HepG2 (cell line): ENCODE measurements around the gene MAN2C1.

Experiments
- ATF7-NPFF ChIP-seq: sonication (generic); formaldehyde crosslinking; IDR thresholded peaks from 2 replicates; pipeline ENCODE4 v1.8.1; 2023; ENCODE audit warnings: mild to moderate bottlenecking, low read depth, missing genetic modification reagents, moderate library complexity
- CTCF ChIP-seq: sonication (generic); formaldehyde crosslinking; IDR thresholded peaks from 2 replicates; pipeline ENCODE4 v1.5.0; 2020; ENCODE audit warnings: mild to moderate bottlenecking, missing genetic modification reagents, moderate library complexity
- FOXM1 ChIP-seq: sonication (generic); formaldehyde crosslinking; IDR thresholded peaks from 2 replicates; pipeline ENCODE4 v1.5.0; 2020; ENCODE audit warnings: missing genetic modification reagents
- HOXA9 ChIP-seq: sonication (generic); formaldehyde crosslinking; IDR thresholded peaks from 2 replicates; pipeline ENCODE4 v1.8.1; 2022; ENCODE audit warnings: missing genetic modification reagents, mild to moderate bottlenecking, moderate library complexity, borderline replicate concordance
- JUNB ChIP-seq: sonication (generic); formaldehyde crosslinking; IDR thresholded peaks from 2 replicates; pipeline ENCODE4 v1.8.0; 2022; ENCODE audit warnings: missing genetic modification reagents, mild to moderate bottlenecking, borderline replicate concordance
- NR2F6 ChIP-seq, 2 experiments: IDR thresholded peaks; 2 replicates each; pipeline ENCODE4 v1.6.1; 2016; ENCODE audit warnings: antibody characterized with exemption in 1 of 2, mild to moderate bottlenecking in 1 of 2
- PCBP2 ChIP-seq: fragments of 200-400 bp; formaldehyde crosslinking; optimal IDR thresholded peaks from 2 replicates; pipeline ENCODE3; 2018; ENCODE audit warnings: low read length, low read depth; ENCODE audit not compliant: poor library complexity, severe bottlenecking
- ZBTB34 ChIP-seq: sonication (generic); formaldehyde crosslinking; IDR thresholded peaks from 2 replicates; pipeline ENCODE4 v1.8.0; 2022; ENCODE audit warnings: mild to moderate bottlenecking, missing genetic modification reagents
- ZFP1 ChIP-seq: IDR thresholded peaks from 2 replicates; pipeline ENCODE4 v1.6.1; 2016
- ZNF607 ChIP-seq: sonication (generic); formaldehyde crosslinking; IDR thresholded peaks from 2 replicates; pipeline ENCODE4 v1.5.1; 2020; ENCODE audit warnings: missing genetic modification reagents, mild to moderate bottlenecking, borderline replicate concordance
- TF ChIP-seq, protein P1 (sequence below): sonication (generic); formaldehyde crosslinking; IDR thresholded peaks from 2 replicates; pipeline ENCODE4 v1.4.0; 2020; ENCODE audit warnings: missing genetic modification reagents
- TF ChIP-seq, protein P2 (sequence below): sonication (generic); formaldehyde crosslinking; IDR thresholded peaks from 2 replicates; pipeline ENCODE4 v1.4.0; 2020; ENCODE audit warnings: missing genetic modification reagents
- TF ChIP-seq, protein P3 (sequence below): sonication (generic); formaldehyde crosslinking; IDR thresholded peaks from 2 replicates; pipeline ENCODE4 v1.4.0; 2020; ENCODE audit warnings: missing genetic modification reagents, borderline replicate concordance

- TF ChIP-seq ZFP1 (no peak; the same call in 1 of the 2 replicates), ATF7-NPFF (0 out of 2 replicates have a peak, but pooled peaks have one; percentile 75), FOXM1 (CRISPR knock-in tag) (no peak), NR2F6 (IDR thresholded peaks at IDR 0.05) (no peak), NR2F6 (CRISPR knock-in tag; IDR thresholded peaks at IDR 0.05) (peak; percentile 47; the same call in 1 of the 2 replicates), ZBTB34 (CRISPR knock-in tag) (no peak), ZNF607 (CRISPR knock-in tag) (peak; percentile 47; the same call in 1 of the 2 replicates), HOXA9 (CRISPR knock-in tag) (no peak), PCBP2 (no peak), JUNB (CRISPR knock-in tag) (no peak), CTCF (peak; percentile 29; the same call in 1 of the 2 replicates)
- TF ChIP-seq, protein P1, sequence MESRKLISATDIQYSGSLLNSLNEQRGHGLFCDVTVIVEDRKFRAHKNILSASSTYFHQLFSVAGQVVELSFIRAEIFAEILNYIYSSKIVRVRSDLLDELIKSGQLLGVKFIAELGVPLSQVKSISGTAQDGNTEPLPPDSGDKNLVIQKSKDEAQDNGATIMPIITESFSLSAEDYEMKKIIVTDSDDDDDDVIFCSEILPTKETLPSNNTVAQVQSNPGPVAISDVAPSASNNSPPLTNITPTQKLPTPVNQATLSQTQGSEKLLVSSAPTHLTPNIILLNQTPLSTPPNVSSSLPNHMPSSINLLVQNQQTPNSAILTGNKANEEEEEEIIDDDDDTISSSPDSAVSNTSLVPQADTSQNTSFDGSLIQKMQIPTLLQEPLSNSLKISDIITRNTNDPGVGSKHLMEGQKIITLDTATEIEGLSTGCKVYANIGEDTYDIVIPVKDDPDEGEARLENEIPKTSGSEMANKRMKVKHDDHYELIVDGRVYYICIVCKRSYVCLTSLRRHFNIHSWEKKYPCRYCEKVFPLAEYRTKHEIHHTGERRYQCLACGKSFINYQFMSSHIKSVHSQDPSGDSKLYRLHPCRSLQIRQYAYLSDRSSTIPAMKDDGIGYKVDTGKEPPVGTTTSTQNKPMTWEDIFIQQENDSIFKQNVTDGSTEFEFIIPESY (CRISPR knock-in tag) = peak; percentile 64; the same call in 1 of the 2 replicates
- TF ChIP-seq, protein P2, sequence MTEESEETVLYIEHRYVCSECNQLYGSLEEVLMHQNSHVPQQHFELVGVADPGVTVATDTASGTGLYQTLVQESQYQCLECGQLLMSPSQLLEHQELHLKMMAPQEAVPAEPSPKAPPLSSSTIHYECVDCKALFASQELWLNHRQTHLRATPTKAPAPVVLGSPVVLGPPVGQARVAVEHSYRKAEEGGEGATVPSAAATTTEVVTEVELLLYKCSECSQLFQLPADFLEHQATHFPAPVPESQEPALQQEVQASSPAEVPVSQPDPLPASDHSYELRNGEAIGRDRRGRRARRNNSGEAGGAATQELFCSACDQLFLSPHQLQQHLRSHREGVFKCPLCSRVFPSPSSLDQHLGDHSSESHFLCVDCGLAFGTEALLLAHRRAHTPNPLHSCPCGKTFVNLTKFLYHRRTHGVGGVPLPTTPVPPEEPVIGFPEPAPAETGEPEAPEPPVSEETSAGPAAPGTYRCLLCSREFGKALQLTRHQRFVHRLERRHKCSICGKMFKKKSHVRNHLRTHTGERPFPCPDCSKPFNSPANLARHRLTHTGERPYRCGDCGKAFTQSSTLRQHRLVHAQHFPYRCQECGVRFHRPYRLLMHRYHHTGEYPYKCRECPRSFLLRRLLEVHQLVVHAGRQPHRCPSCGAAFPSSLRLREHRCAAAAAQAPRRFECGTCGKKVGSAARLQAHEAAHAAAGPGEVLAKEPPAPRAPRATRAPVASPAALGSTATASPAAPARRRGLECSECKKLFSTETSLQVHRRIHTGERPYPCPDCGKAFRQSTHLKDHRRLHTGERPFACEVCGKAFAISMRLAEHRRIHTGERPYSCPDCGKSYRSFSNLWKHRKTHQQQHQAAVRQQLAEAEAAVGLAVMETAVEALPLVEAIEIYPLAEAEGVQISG = peak; percentile 89
- TF ChIP-seq, protein P3, sequence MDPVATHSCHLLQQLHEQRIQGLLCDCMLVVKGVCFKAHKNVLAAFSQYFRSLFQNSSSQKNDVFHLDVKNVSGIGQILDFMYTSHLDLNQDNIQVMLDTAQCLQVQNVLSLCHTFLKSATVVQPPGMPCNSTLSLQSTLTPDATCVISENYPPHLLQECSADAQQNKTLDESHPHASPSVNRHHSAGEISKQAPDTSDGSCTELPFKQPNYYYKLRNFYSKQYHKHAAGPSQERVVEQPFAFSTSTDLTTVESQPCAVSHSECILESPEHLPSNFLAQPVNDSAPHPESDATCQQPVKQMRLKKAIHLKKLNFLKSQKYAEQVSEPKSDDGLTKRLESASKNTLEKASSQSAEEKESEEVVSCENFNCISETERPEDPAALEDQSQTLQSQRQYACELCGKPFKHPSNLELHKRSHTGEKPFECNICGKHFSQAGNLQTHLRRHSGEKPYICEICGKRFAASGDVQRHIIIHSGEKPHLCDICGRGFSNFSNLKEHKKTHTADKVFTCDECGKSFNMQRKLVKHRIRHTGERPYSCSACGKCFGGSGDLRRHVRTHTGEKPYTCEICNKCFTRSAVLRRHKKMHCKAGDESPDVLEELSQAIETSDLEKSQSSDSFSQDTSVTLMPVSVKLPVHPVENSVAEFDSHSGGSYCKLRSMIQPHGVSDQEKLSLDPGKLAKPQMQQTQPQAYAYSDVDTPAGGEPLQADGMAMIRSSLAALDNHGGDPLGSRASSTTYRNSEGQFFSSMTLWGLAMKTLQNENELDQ (CRISPR knock-in tag) = 0 out of 2 replicates have a peak, but pooled peaks have one; percentile 19
These were observed 32.6 kb downstream of the MAN2C1 start, which contains the start of gene COMMD4 for GRCh38 chr15:75335705-75336355.
